Osteoblast (primary cell): ENCODE data around the gene LAMP5. TPM values are rescaled to one million over a fixed set of nuclear protein-coding genes. Genes with fewer than 3 reads are reported as not detected.

Source experiments
- DNase-seq: peaks from one replicate; pipeline ENCODE4 v3.0.0; 2011; ENCODE audit warnings: low spot score, mixed read lengths; ENCODE audit not compliant: insufficient read length; ENCODE audit errors: missing footprints
- H2AFZ ChIP-seq: 2 replicates; pipeline ENCODE4 v1.6.0; 2011; ENCODE audit warnings: mild to moderate bottlenecking, low read length
- H3K27ac ChIP-seq: 2 replicates; pipeline ENCODE4 v1.5.1; 2011; ENCODE audit warnings: mild to moderate bottlenecking, low read depth, low read length, moderate library complexity
- H3K27me3 ChIP-seq: 2 replicates; pipeline ENCODE4 v1.6.0; 2012; ENCODE audit warnings: mild to moderate bottlenecking, control low read depth, inconsistent platforms, low read length, moderate library complexity; ENCODE audit not compliant: insufficient read depth
- H3K36me3 ChIP-seq: 2 replicates; pipeline ENCODE4 v1.5.1; 2011; ENCODE audit warnings: mild to moderate bottlenecking, low read length, control low read depth, moderate library complexity; ENCODE audit not compliant: insufficient read depth
- H3K4me1 ChIP-seq: 2 replicates; pipeline ENCODE4 v1.5.1; 2011; ENCODE audit warnings: mild to moderate bottlenecking, low read length, control low read depth, moderate library complexity; ENCODE audit not compliant: insufficient read depth
- H3K4me2 ChIP-seq: 2 replicates; pipeline ENCODE4 v1.6.0; 2011; ENCODE audit warnings: mild to moderate bottlenecking, low read length; ENCODE audit not compliant: insufficient read depth
- H3K4me3 ChIP-seq: fragments of 200-600 bp; sonication (generic); 3 replicates; pipeline ENCODE4 v1.5.1; 2012; ENCODE audit warnings: mild to moderate bottlenecking, low read length, inconsistent platforms; ENCODE audit not compliant: insufficient read depth
- H3K79me2 ChIP-seq: 2 replicates; pipeline ENCODE4 v1.6.0; 2012; ENCODE audit warnings: mild to moderate bottlenecking, low read length, control low read depth, inconsistent platforms; ENCODE audit not compliant: insufficient read depth
- H3K9me3 ChIP-seq: 2 replicates; pipeline ENCODE4 v1.5.1; 2011; ENCODE audit warnings: low read depth, low read length, control low read depth
- H4K20me1 ChIP-seq: 2 replicates; pipeline ENCODE4 v1.6.0; 2012; ENCODE audit warnings: mild to moderate bottlenecking, low read length, control low read depth; ENCODE audit not compliant: insufficient read depth
- total RNA-seq: library from RNA; depleted of rRNA; stranded (reverse); fragments of >200 nt; gene quantifications from 2 replicates; pipeline ENCODE4 v1.2.3, GENCODE V29; 2012
- TF ChIP-seq, protein P1 (sequence below): IDR thresholded peaks from 2 replicates; pipeline ENCODE4 v1.5.1; 2011; ENCODE audit warnings: mild to moderate bottlenecking, low read depth, low read length, moderate library complexity; ENCODE audit errors: extremely low read depth

LAMP5 gene
- total RNA-seq, 1 donor, result under 0.01 TPM

GRCh38 chr20:9543214-9543613, 28.8 kb downstream of the LAMP5 start:
- no peak overlapping the region for H3K4me3 ChIP-seq
- no peaks in the 10 kb centered on the region for H3K9me3 ChIP-seq
- DNase-seq, result no peak
- no peaks in the 10 kb centered on the region for H4K20me1 ChIP-seq
- H3K4me2 ChIP-seq, result no peak overlapping the region
- peaks cover 5% of the 10 kb centered on the region for H3K27me3 ChIP-seq
- H3K79me2 ChIP-seq, result no peaks in the 10 kb centered on the region
- H3K4me1 ChIP-seq, result no peaks in the 10 kb centered on the region
- TF ChIP-seq, protein P1, sequence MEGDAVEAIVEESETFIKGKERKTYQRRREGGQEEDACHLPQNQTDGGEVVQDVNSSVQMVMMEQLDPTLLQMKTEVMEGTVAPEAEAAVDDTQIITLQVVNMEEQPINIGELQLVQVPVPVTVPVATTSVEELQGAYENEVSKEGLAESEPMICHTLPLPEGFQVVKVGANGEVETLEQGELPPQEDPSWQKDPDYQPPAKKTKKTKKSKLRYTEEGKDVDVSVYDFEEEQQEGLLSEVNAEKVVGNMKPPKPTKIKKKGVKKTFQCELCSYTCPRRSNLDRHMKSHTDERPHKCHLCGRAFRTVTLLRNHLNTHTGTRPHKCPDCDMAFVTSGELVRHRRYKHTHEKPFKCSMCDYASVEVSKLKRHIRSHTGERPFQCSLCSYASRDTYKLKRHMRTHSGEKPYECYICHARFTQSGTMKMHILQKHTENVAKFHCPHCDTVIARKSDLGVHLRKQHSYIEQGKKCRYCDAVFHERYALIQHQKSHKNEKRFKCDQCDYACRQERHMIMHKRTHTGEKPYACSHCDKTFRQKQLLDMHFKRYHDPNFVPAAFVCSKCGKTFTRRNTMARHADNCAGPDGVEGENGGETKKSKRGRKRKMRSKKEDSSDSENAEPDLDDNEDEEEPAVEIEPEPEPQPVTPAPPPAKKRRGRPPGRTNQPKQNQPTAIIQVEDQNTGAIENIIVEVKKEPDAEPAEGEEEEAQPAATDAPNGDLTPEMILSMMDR, result no peak
- no peak overlapping the region for H3K27ac ChIP-seq
- H2AFZ ChIP-seq, result no peak overlapping the region
- H3K36me3 ChIP-seq, result no peaks in the 10 kb centered on the region

GRCh38 chr20:9550283-9550682, 35.9 kb downstream of the LAMP5 start:
- peaks cover 5% of the 10 kb centered on the region for H3K27me3 ChIP-seq
- no peaks in the 10 kb centered on the region for H3K4me1 ChIP-seq
- H3K9me3 ChIP-seq, result no peaks in the 10 kb centered on the region
- no peak overlapping the region for H3K4me3 ChIP-seq
- TF ChIP-seq, protein P1, result no peak
- no peaks in the 10 kb centered on the region for H3K36me3 ChIP-seq
- H3K79me2 ChIP-seq, result no peaks in the 10 kb centered on the region
- no peak overlapping the region for H3K27ac ChIP-seq
- DNase-seq, result no peak
- H4K20me1 ChIP-seq, result no peaks in the 10 kb centered on the region
- no peak overlapping the region for H3K4me2 ChIP-seq
- no peak overlapping the region for H2AFZ ChIP-seq

- no peaks in the 10 kb centered on the region for H3K4me1 ChIP-seq
- H3K36me3 ChIP-seq, result no peaks in the 10 kb centered on the region
- no peak overlapping the region for H2AFZ ChIP-seq
Measured at GRCh38 chr20:9550871-9551270, 36.5 kb downstream of the LAMP5 start.

DNA sequence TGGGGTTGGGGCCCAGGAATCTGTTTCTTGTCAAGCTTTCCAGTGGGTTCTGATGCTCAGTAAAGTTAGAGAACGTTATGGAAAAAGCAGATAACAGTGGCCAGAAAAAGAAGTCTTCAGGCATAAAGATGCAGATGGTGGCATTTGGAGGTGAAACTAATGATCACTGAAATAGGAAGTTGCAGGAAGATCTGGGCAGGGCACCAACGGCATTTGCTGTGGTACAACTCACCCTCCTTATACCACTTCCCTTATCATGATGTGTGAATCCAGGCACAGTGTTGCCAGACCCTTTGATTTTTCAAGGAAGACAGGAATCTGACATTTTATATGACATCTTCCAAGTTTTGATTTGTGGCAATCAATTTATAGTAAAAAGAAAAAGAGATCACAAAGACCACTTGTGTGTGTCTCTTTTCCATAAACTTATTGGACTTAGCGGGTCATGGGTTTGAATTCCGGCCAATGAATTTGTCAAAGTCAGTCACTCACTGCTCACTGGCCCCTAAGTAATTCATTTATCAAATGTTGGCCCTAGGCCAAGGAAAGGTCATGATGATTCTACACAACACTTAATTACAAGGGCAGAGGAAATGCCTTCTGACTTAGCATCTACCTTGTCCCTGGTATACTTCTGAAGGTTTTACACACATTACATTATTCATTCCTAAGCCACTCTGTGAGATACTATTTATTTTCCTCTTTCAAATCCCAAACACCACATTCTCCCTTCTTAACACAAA, 37.6 kb downstream of the LAMP5 start:
- Histone ChIP-seq H3K4me2 (no peak overlapping the region), H3K79me2 (no peaks in the 10 kb centered on the region), H3K4me3 (no peak overlapping the region), H3K9me3 (no peaks in the 10 kb centered on the region), H3K36me3 (no peaks in the 10 kb centered on the region), H4K20me1 (no peaks in the 10 kb centered on the region), H3K4me1 (no peaks in the 10 kb centered on the region), H3K27me3 (peaks cover 5% of the 10 kb centered on the region), H2AFZ (no peak overlapping the region), H3K27ac (no peak overlapping the region)
- TF ChIP-seq, protein P1, result no peak
- no peak for DNase-seq

More at GRCh38 chr20:9550871-9551270, 36.5 kb downstream of the LAMP5 start:
- Histone ChIP-seq H3K27me3 (peaks cover 5% of the 10 kb centered on the region), H4K20me1 (no peaks in the 10 kb centered on the region), H3K27ac (no peak overlapping the region), H3K9me3 (no peaks in the 10 kb centered on the region), H3K4me3 (no peak overlapping the region), H3K4me2 (no peak overlapping the region), H3K79me2 (no peaks in the 10 kb centered on the region)
- DNase-seq, result no peak
- TF ChIP-seq, protein P1, result no peak
